K562 (cell line): Measurements from ENCODE around the gene KCNQ5. TPM values are rescaled to one million over a fixed set of nuclear protein-coding genes. Genes with fewer than 3 reads are reported as not detected.

ENCODE experiments used
- ATAC-seq: fragments of 200-7000 bp; cut with Tn5 transposase; 3 replicates; pipeline ENCODE4 v1.9.1; 2020; ENCODE audit warnings: moderate library complexity
- BruUV-seq: library from RNA; stranded (reverse); fragments of 400-500 nt; replicated peaks from 2 replicates; lab custom pipeline; 2021; lab: Mats Ljungman, UMichigan
- CTCF ChIA-PET: fragments of 300-600 bp; formaldehyde crosslinking; extraction: SDS; loops from one replicate; lab custom pipeline; 2021; ENCODE audit warnings: low intra/inter-chr PET ratio; lab: Yijun Ruan, JAX
- POLR2A ChIA-PET: fragments of 300-600, 350-650 bp; sonication (Branson Sonifier 250); formaldehyde crosslinking; extraction: SDS; loops from one replicate; lab custom pipeline; 2021; ENCODE audit warnings: antibody characterized with exemption, inconsistent platforms; lab: Yijun Ruan, JAX
- DNase-seq, 4 experiments: peaks; one replicate each; pipeline versions ENCODE4 v3.0.0 to v3.0.0-alpha.2; 2011 to 2018; ENCODE audit warnings: low spot score in 3 of 4, mixed read lengths in 3 of 4; ENCODE audit errors: extremely low read depth in 1 of 4
- FAIRE-seq: peaks from 2 replicates; lab custom pipeline; 2011; peaks lifted over from hg19 to GRCh38; lab: Jason Lieb, UNC
- H2AFZ ChIP-seq: 2 replicates; pipeline ENCODE4 v1.6.0; 2011; ENCODE audit warnings: low read depth, low read length, control low read depth, inconsistent platforms
- H3K27ac ChIP-seq: fragments of 200-600 bp; 3 replicates; pipeline ENCODE4 v1.8.0; 2011; ENCODE audit warnings: low read depth, mild to moderate bottlenecking, control low read depth, inconsistent platforms, low read length, moderate library complexity, mixed read lengths; ENCODE audit errors: extremely low read depth
- H3K27me3 ChIP-seq, 2 experiments: fragments of 300-600 bp in 1 of 2; 2 replicates in 1 of 2; 3 replicates in 1 of 2; pipeline versions ENCODE4 v1.6.0 to v1.8.0; 2011; ENCODE audit warnings: inconsistent platforms in 2 of 2, low read length in 2 of 2, mild to moderate bottlenecking in 1 of 2, mixed read lengths in 1 of 2, moderate library complexity in 1 of 2; ENCODE audit not compliant: control insufficient read depth in 2 of 2, insufficient read depth in 2 of 2
- H3K36me3 ChIP-seq: fragments of 300-600 bp; 3 replicates; pipeline ENCODE4 v1.8.0; 2011; ENCODE audit warnings: mild to moderate bottlenecking, low read length, inconsistent platforms; ENCODE audit not compliant: control insufficient read depth, insufficient read depth
- H3K4me1 ChIP-seq, 2 experiments: fragments of 200-600 bp in 1 of 2; replicated peaks in 1 of 2; 2 replicates in 1 of 2; 3 replicates in 1 of 2; pipeline versions ENCODE4 v1.5.1 to v1.8.0; 2011; ENCODE audit warnings: inconsistent platforms in 2 of 2, low read length in 2 of 2, mild to moderate bottlenecking in 1 of 2, mixed read lengths in 1 of 2, moderate library complexity in 1 of 2; ENCODE audit not compliant: control insufficient read depth in 2 of 2, insufficient read depth in 2 of 2
- H3K4me2 ChIP-seq: 2 replicates; pipeline ENCODE4 v1.6.1; 2011; ENCODE audit warnings: low read length, control low read depth, inconsistent platforms, mixed read lengths; ENCODE audit not compliant: insufficient read depth
- H3K4me3 ChIP-seq: fragments of 200-600 bp; sonication (generic), shearing (Covaris generic); 2 replicates; pipeline ENCODE4 v1.5.1; 2016; ENCODE audit warnings: control low read depth, inconsistent platforms
- H3K79me2 ChIP-seq: fragments of 200-600 bp; 3 replicates; pipeline ENCODE4 v1.8.0; 2011; ENCODE audit warnings: low read length, inconsistent platforms; ENCODE audit not compliant: control insufficient read depth, insufficient read depth
- H3K9ac ChIP-seq, 2 experiments: 2 replicates each; pipeline versions ENCODE4 v1.6.0 to v1.6.1; 2011; ENCODE audit warnings: low read depth in 2 of 2, low read length in 2 of 2, control low read depth in 1 of 2, inconsistent platforms in 1 of 2, mild to moderate bottlenecking in 1 of 2, mixed read lengths in 1 of 2; ENCODE audit not compliant: insufficient read depth in 1 of 2
- H3K9me1 ChIP-seq: one replicate; pipeline ENCODE4 v1.6.0; 2011; ENCODE audit warnings: inconsistent platforms, mild to moderate bottlenecking, low read length, moderate library complexity; ENCODE audit not compliant: control insufficient read depth, insufficient read depth
- H3K9me3 ChIP-seq: replicated peaks from 2 replicates; pipeline ENCODE4 v1.5.1; 2011; ENCODE audit warnings: low read depth, low read length, inconsistent platforms; ENCODE audit not compliant: control insufficient read depth, insufficient read depth
- H4K20me1 ChIP-seq: replicated peaks from 2 replicates; pipeline ENCODE4 v1.6.1; 2011; ENCODE audit warnings: low read length, inconsistent platforms, mixed read lengths; ENCODE audit not compliant: control insufficient read depth, insufficient read depth
- FOXP1 ChIP-seq: sonication (generic); formaldehyde crosslinking; IDR thresholded peaks from 2 replicates; pipeline ENCODE4 v1.8.0; 2022; ENCODE audit warnings: mild to moderate bottlenecking, missing genetic modification reagents
- GATAD2B ChIP-seq: fragments of 450-650 bp; IDR thresholded peaks from 2 replicates; pipeline ENCODE4 v1.6.1; 2017; ENCODE audit warnings: mild to moderate bottlenecking, borderline replicate concordance
- KDM4B ChIP-seq, 2 experiments: fragments of 450-650 bp in 1 of 2; sonication (generic) in 1 of 2; IDR thresholded peaks; 2 replicates each; pipeline ENCODE4 v1.6.1; 2016 to 2017; ENCODE audit warnings: borderline replicate concordance in 2 of 2, antibody characterized with exemption in 1 of 2, low read depth in 1 of 2, mild to moderate bottlenecking in 1 of 2
- PRDM10 ChIP-seq: fragments of 450-650 bp; IDR thresholded peaks from 2 replicates; pipeline ENCODE4 v1.6.1; 2018; ENCODE audit not compliant: partially characterized antibody
- XRCC5 ChIP-seq: fragments of 200-400 bp; formaldehyde crosslinking; IDR thresholded peaks from 2 replicates; pipeline ENCODE4 v1.6.1; 2017; ENCODE audit warnings: low read depth, mild to moderate bottlenecking, low read length
- ZBTB9 ChIP-seq: fragments of 450-650 bp; formaldehyde crosslinking; IDR thresholded peaks from 2 replicates; pipeline ENCODE4 v1.4.0; 2020; ENCODE audit warnings: mild to moderate bottlenecking, moderate library complexity
- ZNF134 ChIP-seq: fragments of 250-450 bp; sonication (Bioruptor Pico); conservative IDR thresholded peaks from 2 replicates; pipeline ENCODE4 v1.4.0; 2020
- ZNF668 ChIP-seq: fragments of 250-450 bp; sonication (Bioruptor Pico); IDR thresholded peaks from 2 replicates; pipeline ENCODE4 v1.8.0; 2022; ENCODE audit warnings: mild to moderate bottlenecking, inconsistent platforms
- ZNF695 ChIP-seq: fragments of 450-650 bp; formaldehyde crosslinking; IDR thresholded peaks from 2 replicates; pipeline ENCODE4 v1.4.0; 2020; ENCODE audit warnings: mild to moderate bottlenecking, moderate library complexity
- WGBS: fragments of 100-300 bp; shearing (Covaris generic); methylation state at CpG from one replicate; pipeline ENCODE4 v1.1.6; 2016; ENCODE audit warnings: low coverage, mixed read lengths; ENCODE audit not compliant: insufficient coverage; ENCODE audit errors: missing lambda C conversion rate; 5-methylcytosine and 5-hydroxymethylcytosine counted together
- in situ Hi-C: fragments of 300-500 bp; cut with MboI; formaldehyde crosslinking; loops from 4 replicates; pipeline ENCODE4 v1.15.0; 2018; ENCODE audit warnings: inconsistent platforms, mixed read lengths
- intact Hi-C: fragments of 100-400 bp; cut with micrococcal nuclease; formaldehyde crosslinking; loops from 2 replicates; pipeline ENCODE4 v1.14.2; 2022
- polyA plus RNA-seq, 8 experiments: library from polyadenylated mRNA; depleted of rRNA in 4 of 8; stranded (reverse) in 5 of 8; unstranded in 3 of 8; fragments of >200 nt; fragmentation: Nextera tagmentation in 2 of 8; fragmentation: Illumina TruSeq in 1 of 8; extraction: Ambion mirVana in 2 of 8; extraction: Trizol in 1 of 8; gene quantifications; 2 replicates each; pipeline versions ENCODE4 v1.2.1 to v1.2.3, GENCODE V29; 2011 to 2014; ENCODE audit warnings: inconsistent platforms in 1 of 8, missing spikeins in 1 of 8
- total RNA-seq, 7 experiments: library from RNA; depleted of rRNA in 6 of 7; stranded (reverse); fragments of >200 nt in 6 of 7; fragmentation: Illumina TruSeq in 2 of 7; extraction: Trizol in 2 of 7; gene quantifications; 2 replicates each; pipeline versions ENCODE4 v1.2.1 to v1.2.3, GENCODE V29; 2011 to 2021; ENCODE audit warnings: low replicate concordance in 1 of 7

The KCNQ5 gene
- total and polyA plus RNA-seq, 9 of the 15 experiments (the other 6 are each of a cell fraction or from before 2014, with no cell fraction given): 0.31 to 5.9 (median 2.6) TPM

GRCh38 chr6:72933233-72933632 lies 311.4 kb downstream of the KCNQ5 start:
- H3K27me3 ChIP-seq: no peaks in the 10 kb centered on the region
- FAIRE-seq (no peak), ATAC-seq (no peak), DNase-seq (no peak)
- WGBS: 7% methylated on average over 4 of the region's 4 CpGs
- POLR2A ChIA-PET: no interaction called here
- H3K9me3 ChIP-seq: no peaks in the 10 kb centered on the region
- H4K20me1 ChIP-seq: no peaks in the 10 kb centered on the region
- no peak overlapping the region for H2AFZ ChIP-seq
- no peak overlapping the region for H3K4me2 ChIP-seq
- no peak overlapping the region for H3K27ac ChIP-seq
- H3K9me1 ChIP-seq: no peaks in the 10 kb centered on the region
- no peaks in the 10 kb centered on the region for H3K4me1 ChIP-seq
- in situ Hi-C loops (no loop called here), intact Hi-C loops (no loop called here)
- H3K9ac ChIP-seq: no peak overlapping the region
- no peak for TF ChIP-seq XRCC5
- no peak for TF ChIP-seq KDM4B (IDR thresholded peaks at IDR 0.05; ENCODE audit: borderline replicate concordance in 2 of 2, low read depth in 1 of 2)
- no peak for TF ChIP-seq ZNF695
- TF ChIP-seq PRDM10: no peak
- no peak for TF ChIP-seq ZBTB9 (CRISPR knock-in tag)
- TF ChIP-seq FOXP1 (CRISPR knock-in tag): no peak
- no peak for TF ChIP-seq GATAD2B
- no peak for TF ChIP-seq ZNF668
- no peak for TF ChIP-seq ZNF134
- no peak overlapping the region for H3K4me3 ChIP-seq
- H3K36me3 ChIP-seq: no peaks in the 10 kb centered on the region
- CTCF ChIA-PET: no interaction called here
- no peaks in the 10 kb centered on the region for H3K79me2 ChIP-seq
- BruUV-seq: no TSS peak
